ENCODE results near the gene CAMK2B. TPM values are rescaled to one million over a fixed set of nuclear protein-coding genes. Genes with fewer than 3 reads are reported as not detected.

The CAMK2B gene
- total and polyA plus RNA-seq, 2 experiments from 2014 or later, result not detected

DNA sequence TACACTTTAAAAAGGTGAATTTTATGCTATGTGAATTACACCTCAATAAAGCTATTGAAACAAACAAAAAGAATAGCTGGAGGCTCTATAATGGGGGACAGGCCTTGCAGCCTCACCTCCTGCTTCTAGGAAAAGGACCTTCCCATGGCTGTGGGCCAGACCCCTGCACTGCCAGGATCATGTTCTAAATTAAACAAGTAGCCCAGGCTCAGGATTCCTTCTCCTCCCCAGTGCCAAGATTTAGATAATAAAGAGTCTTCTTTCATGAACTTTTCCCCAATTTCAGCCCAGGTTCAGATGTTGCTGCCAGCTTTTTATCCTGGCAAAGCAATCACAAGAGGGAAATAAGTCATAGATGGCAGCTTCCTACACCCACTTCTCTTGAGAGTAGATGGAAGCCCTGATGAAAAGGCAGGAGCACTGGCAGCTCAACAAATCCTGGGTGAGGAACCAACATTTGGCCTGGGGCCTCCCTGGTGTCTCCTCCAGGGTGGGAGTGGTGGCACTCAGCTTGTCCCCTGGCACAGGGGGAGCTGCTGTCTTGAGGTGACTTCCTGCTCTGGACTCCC lies 22.2 kb upstream of the CAMK2B start:
- Histone ChIP-seq H3K4me1 (ENCODE audit: insufficient read depth) (no peaks in the 10 kb centered on the region; the same call in 1 of the 2 replicates), H3K36me3 (ENCODE audit: insufficient read depth) (no peaks in the 10 kb centered on the region), H3K4me3 (no peak overlapping the region), H2AFZ (no peak overlapping the region; the same call in 1 of the 2 replicates), H3K9me2 (ENCODE audit: insufficient read depth) (0 out of 2 replicates have a peak, but pooled peaks cover 3% of the 10 kb centered on the region), H3K27me3 (ENCODE audit: insufficient read depth) (0 out of 2 replicates have a peak, but pooled peaks cover 7% of the 10 kb centered on the region), H3K4me2 (no peak overlapping the region), H3F3A (replicated peaks; ENCODE audit: low read depth) (no peaks in the 10 kb centered on the region), H4K20me1 (replicated peaks; ENCODE audit: insufficient read depth) (no peaks in the 10 kb centered on the region), H3K79me2 (replicated peaks; ENCODE audit: insufficient read depth) (no peaks in the 10 kb centered on the region), H3K27ac (ENCODE audit: low read depth) (no peak overlapping the region)
- peaks cover 5% of the 10 kb centered on the region; the same call in 1 of the 3 replicates for H3K4me1 Mint-ChIP-seq
- ATAC-seq (no peak), DNase-seq (ENCODE audit: low spot score) (no peak)
- peaks cover 2% of the 10 kb centered on the region for H3K27me3 Mint-ChIP-seq (ENCODE audit: insufficient read depth, low read depth, poor library complexity)
- H3K9me3 Mint-ChIP-seq, result peaks cover 11% of the 10 kb centered on the region
- H3K27ac Mint-ChIP-seq, result no peak overlapping the region
- H3K4me3 Mint-ChIP-seq, result no peak overlapping the region
- TF ChIP-seq, protein P1, sequence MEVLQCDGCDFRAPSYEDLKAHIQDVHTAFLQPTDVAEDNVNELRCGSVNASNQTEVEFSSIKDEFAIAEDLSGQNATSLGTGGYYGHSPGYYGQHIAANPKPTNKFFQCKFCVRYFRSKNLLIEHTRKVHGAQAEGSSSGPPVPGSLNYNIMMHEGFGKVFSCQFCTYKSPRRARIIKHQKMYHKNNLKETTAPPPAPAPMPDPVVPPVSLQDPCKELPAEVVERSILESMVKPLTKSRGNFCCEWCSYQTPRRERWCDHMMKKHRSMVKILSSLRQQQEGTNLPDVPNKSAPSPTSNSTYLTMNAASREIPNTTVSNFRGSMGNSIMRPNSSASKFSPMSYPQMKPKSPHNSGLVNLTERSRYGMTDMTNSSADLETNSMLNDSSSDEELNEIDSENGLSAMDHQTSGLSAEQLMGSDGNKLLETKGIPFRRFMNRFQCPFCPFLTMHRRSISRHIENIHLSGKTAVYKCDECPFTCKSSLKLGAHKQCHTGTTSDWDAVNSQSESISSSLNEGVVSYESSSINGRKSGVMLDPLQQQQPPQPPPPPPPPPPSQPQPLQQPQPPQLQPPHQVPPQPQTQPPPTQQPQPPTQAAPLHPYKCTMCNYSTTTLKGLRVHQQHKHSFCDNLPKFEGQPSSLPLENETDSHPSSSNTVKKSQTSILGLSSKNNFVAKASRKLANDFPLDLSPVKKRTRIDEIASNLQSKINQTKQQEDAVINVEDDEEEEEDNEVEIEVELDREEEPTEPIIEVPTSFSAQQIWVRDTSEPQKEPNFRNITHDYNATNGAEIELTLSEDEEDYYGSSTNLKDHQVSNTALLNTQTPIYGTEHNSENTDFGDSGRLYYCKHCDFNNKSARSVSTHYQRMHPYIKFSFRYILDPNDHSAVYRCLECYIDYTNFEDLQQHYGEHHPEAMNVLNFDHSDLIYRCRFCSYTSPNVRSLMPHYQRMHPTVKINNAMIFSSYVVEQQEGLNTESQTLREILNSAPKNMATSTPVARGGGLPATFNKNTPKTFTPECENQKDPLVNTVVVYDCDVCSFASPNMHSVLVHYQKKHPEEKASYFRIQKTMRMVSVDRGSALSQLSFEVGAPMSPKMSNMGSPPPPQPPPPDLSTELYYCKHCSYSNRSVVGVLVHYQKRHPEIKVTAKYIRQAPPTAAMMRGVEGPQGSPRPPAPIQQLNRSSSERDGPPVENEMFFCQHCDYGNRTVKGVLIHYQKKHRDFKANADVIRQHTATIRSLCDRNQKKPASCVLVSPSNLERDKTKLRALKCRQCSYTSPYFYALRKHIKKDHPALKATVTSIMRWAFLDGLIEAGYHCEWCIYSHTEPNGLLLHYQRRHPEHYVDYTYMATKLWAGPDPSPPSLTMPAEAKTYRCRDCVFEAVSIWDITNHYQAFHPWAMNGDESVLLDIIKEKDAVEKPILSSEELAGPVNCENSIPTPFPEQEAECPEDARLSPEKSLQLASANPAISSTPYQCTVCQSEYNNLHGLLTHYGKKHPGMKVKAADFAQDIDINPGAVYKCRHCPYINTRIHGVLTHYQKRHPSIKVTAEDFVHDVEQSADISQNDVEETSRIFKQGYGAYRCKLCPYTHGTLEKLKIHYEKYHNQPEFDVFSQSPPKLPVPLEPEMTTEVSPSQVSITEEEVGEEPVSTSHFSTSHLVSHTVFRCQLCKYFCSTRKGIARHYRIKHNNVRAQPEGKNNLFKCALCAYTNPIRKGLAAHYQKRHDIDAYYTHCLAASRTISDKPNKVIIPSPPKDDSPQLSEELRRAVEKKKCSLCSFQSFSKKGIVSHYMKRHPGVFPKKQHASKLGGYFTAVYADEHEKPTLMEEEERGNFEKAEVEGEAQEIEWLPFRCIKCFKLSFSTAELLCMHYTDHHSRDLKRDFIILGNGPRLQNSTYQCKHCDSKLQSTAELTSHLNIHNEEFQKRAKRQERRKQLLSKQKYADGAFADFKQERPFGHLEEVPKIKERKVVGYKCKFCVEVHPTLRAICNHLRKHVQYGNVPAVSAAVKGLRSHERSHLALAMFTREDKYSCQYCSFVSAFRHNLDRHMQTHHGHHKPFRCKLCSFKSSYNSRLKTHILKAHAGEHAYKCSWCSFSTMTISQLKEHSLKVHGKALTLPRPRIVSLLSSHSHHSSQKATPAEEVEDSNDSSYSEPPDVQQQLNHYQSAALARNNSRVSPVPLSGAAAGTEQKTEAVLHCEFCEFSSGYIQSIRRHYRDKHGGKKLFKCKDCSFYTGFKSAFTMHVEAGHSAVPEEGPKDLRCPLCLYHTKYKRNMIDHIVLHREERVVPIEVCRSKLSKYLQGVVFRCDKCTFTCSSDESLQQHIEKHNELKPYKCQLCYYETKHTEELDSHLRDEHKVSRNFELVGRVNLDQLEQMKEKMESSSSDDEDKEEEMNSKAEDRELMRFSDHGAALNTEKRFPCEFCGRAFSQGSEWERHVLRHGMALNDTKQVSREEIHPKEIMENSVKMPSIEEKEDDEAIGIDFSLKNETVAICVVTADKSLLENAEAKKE (CRISPR knock-in tag; IDR thresholded peaks at IDR 0.05), result no peak
- TF ChIP-seq STAT1 (IDR thresholded peaks at IDR 0.05; ENCODE audit: unreplicated experiment), result no peak
- TF ChIP-seq JUNB (IDR thresholded peaks at IDR 0.05; ENCODE audit: unreplicated experiment), result no peak
- TF ChIP-seq, protein P2, sequence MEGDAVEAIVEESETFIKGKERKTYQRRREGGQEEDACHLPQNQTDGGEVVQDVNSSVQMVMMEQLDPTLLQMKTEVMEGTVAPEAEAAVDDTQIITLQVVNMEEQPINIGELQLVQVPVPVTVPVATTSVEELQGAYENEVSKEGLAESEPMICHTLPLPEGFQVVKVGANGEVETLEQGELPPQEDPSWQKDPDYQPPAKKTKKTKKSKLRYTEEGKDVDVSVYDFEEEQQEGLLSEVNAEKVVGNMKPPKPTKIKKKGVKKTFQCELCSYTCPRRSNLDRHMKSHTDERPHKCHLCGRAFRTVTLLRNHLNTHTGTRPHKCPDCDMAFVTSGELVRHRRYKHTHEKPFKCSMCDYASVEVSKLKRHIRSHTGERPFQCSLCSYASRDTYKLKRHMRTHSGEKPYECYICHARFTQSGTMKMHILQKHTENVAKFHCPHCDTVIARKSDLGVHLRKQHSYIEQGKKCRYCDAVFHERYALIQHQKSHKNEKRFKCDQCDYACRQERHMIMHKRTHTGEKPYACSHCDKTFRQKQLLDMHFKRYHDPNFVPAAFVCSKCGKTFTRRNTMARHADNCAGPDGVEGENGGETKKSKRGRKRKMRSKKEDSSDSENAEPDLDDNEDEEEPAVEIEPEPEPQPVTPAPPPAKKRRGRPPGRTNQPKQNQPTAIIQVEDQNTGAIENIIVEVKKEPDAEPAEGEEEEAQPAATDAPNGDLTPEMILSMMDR (conservative IDR thresholded peaks at IDR 0.05; ENCODE audit: low read depth in 2 of 2), result no peak
- TF ChIP-seq POLR2AphosphoS5 (IDR thresholded peaks at IDR 0.05; ENCODE audit: low read depth), result no peak
- TF ChIP-seq EZH2phosphoT487 (IDR thresholded peaks at IDR 0.05; ENCODE audit: unreplicated experiment), result no peak
- no peak for TF ChIP-seq ZNF331 (CRISPR knock-in tag; IDR thresholded peaks at IDR 0.05; ENCODE audit: low read depth)
- no peak for TF ChIP-seq EZH2 (IDR thresholded peaks at IDR 0.05; ENCODE audit: low read depth, unreplicated experiment)
- TF ChIP-seq, protein P3, sequence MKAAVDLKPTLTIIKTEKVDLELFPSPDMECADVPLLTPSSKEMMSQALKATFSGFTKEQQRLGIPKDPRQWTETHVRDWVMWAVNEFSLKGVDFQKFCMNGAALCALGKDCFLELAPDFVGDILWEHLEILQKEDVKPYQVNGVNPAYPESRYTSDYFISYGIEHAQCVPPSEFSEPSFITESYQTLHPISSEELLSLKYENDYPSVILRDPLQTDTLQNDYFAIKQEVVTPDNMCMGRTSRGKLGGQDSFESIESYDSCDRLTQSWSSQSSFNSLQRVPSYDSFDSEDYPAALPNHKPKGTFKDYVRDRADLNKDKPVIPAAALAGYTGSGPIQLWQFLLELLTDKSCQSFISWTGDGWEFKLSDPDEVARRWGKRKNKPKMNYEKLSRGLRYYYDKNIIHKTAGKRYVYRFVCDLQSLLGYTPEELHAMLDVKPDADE (IDR thresholded peaks at IDR 0.05), result no peak
- no peak for TF ChIP-seq ZNF114 (CRISPR knock-in tag; IDR thresholded peaks at IDR 0.05)
- no peak for TF ChIP-seq CREB1 (CRISPR knock-in tag; IDR thresholded peaks at IDR 0.05; ENCODE audit: low read depth)
- TF ChIP-seq NANOG (IDR thresholded peaks at IDR 0.05; ENCODE audit: borderline replicate concordance), result no peak
- TF ChIP-seq, protein P4, sequence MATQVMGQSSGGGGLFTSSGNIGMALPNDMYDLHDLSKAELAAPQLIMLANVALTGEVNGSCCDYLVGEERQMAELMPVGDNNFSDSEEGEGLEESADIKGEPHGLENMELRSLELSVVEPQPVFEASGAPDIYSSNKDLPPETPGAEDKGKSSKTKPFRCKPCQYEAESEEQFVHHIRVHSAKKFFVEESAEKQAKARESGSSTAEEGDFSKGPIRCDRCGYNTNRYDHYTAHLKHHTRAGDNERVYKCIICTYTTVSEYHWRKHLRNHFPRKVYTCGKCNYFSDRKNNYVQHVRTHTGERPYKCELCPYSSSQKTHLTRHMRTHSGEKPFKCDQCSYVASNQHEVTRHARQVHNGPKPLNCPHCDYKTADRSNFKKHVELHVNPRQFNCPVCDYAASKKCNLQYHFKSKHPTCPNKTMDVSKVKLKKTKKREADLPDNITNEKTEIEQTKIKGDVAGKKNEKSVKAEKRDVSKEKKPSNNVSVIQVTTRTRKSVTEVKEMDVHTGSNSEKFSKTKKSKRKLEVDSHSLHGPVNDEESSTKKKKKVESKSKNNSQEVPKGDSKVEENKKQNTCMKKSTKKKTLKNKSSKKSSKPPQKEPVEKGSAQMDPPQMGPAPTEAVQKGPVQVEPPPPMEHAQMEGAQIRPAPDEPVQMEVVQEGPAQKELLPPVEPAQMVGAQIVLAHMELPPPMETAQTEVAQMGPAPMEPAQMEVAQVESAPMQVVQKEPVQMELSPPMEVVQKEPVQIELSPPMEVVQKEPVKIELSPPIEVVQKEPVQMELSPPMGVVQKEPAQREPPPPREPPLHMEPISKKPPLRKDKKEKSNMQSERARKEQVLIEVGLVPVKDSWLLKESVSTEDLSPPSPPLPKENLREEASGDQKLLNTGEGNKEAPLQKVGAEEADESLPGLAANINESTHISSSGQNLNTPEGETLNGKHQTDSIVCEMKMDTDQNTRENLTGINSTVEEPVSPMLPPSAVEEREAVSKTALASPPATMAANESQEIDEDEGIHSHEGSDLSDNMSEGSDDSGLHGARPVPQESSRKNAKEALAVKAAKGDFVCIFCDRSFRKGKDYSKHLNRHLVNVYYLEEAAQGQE (IDR thresholded peaks at IDR 0.05; ENCODE audit: unreplicated experiment), result no peak
- H3K36me3 Mint-ChIP-seq (ENCODE audit: low read depth), result no peaks in the 10 kb centered on the region

Data from GM23338 (cell line).